Measurements from ENCODE around the gene TMEM11. TPM values are rescaled to one million over a fixed set of nuclear protein-coding genes. Genes with fewer than 3 reads are reported as not detected.
A peak's percentile ranks its signal among the peaks of the same experiment; 100 is the strongest.

The TMEM11 gene
- total RNA-seq, 3 donors from 2014 or later (not counting 1 experiment from before 2014, with no cell fraction given), result 18.4 to 27.0 (median 18.6) TPM

GRCh38 chr17:21249920-21250703, 36.2 kb upstream of the TMEM11 start:
- Histone ChIP-seq H3K27ac (ENCODE audit: low read length) (no peak overlapping the region), H3K4me3 (ENCODE audit: low read length) (no peak overlapping the region), H3K9me3 (ENCODE audit: control insufficient read depth, insufficient read depth, low read length) (no peaks in the 10 kb centered on the region), H3K36me3 (ENCODE audit: control insufficient read depth, insufficient read depth, low read length) (no peaks in the 10 kb centered on the region), H3K4me1 (ENCODE audit: control insufficient read depth, insufficient read depth, low read length) (peaks cover 25% of the 10 kb centered on the region), H3K27me3 (ENCODE audit: control insufficient read depth, insufficient read depth, low read length) (no peaks in the 10 kb centered on the region)
- intact Hi-C loops (cut with micrococcal nuclease), result no loop called here
- no peaks in the 10 kb centered on the region for H3K36me3 Mint-ChIP-seq
- no peaks in the 10 kb centered on the region for H3K27me3 Mint-ChIP-seq (ENCODE audit: low read depth in 2 of 2)
- no peak for TF ChIP-seq CTCF (IDR thresholded peaks at IDR 0.05)
- DNase-seq (no peak), ATAC-seq (no peak)
- no peaks in the 10 kb centered on the region for H3K9me3 Mint-ChIP-seq
- peaks cover 33 to 54% of the 10 kb centered on the region in 2 donors for H3K4me1 Mint-ChIP-seq
- 75% methylated on average over 7 of the region's 7 CpGs for WGBS (ENCODE audit: insufficient coverage)
- peak overlapping the region in 1 of 2 donors; percentile 59 for H3K27ac Mint-ChIP-seq
- no peak overlapping the region for H3K4me3 Mint-ChIP-seq

- H3K4me3 ChIP-seq (ENCODE audit: low read length), result no peak overlapping the region
- Mint-ChIP-seq H3K4me3 (no peak overlapping the region), H3K36me3 (no peaks in the 10 kb centered on the region), H3K9me3 (no peaks in the 10 kb centered on the region), H3K4me1 (peaks cover 38 to 60% of the 10 kb centered on the region in 2 donors), H3K27ac (peak overlapping the region in 1 of 2 donors; percentile 59), H3K27me3 (ENCODE audit: low read depth in 2 of 2) (no peaks in the 10 kb centered on the region)
- DNase-seq, result no peak
- H3K27ac ChIP-seq (ENCODE audit: low read length), result no peak overlapping the region
- ATAC-seq, result no peak
- H3K36me3 ChIP-seq (ENCODE audit: control insufficient read depth, insufficient read depth, low read length), result no peaks in the 10 kb centered on the region
- peaks cover 24% of the 10 kb centered on the region for H3K4me1 ChIP-seq (ENCODE audit: control insufficient read depth, insufficient read depth, low read length)
- H3K9me3 ChIP-seq (ENCODE audit: control insufficient read depth, insufficient read depth, low read length), result no peaks in the 10 kb centered on the region
- TF ChIP-seq CTCF (IDR thresholded peaks at IDR 0.05), result no peak
- WGBS (ENCODE audit: insufficient coverage), result 90% methylated on average over 12 of the region's 12 CpGs
- intact Hi-C loops (cut with micrococcal nuclease), result no loop called here
- H3K27me3 ChIP-seq (ENCODE audit: control insufficient read depth, insufficient read depth, low read length), result no peaks in the 10 kb centered on the region
Observed at GRCh38 chr17:21249086-21249795, 35.3 kb upstream of the TMEM11 start.

- peaks cover 17% of the 10 kb centered on the region for H3K4me1 ChIP-seq (ENCODE audit: control insufficient read depth, insufficient read depth, low read length)
- Mint-ChIP-seq H3K27me3 (ENCODE audit: low read depth in 2 of 2) (no peaks in the 10 kb centered on the region), H3K27ac (peak overlapping the region in 1 of 2 donors; percentile 58), H3K4me3 (no peak overlapping the region), H3K4me1 (peaks cover 35 to 52% of the 10 kb centered on the region in 2 donors), H3K36me3 (no peaks in the 10 kb centered on the region), H3K9me3 (no peaks in the 10 kb centered on the region)
- no peak overlapping the region for H3K27ac ChIP-seq (ENCODE audit: low read length)
- no peaks in the 10 kb centered on the region for H3K9me3 ChIP-seq (ENCODE audit: control insufficient read depth, insufficient read depth, low read length)
- intact Hi-C loops (cut with micrococcal nuclease), result no loop called here
- H3K36me3 ChIP-seq (ENCODE audit: control insufficient read depth, insufficient read depth, low read length), result peaks cover under 1% of the 10 kb centered on the region
- no peak for TF ChIP-seq CTCF (IDR thresholded peaks at IDR 0.05)
- WGBS (ENCODE audit: insufficient coverage), result 83% methylated on average over 4 of the region's 4 CpGs
- H3K27me3 ChIP-seq (ENCODE audit: control insufficient read depth, insufficient read depth, low read length), result no peaks in the 10 kb centered on the region
- DNase-seq, result no peak
- H3K4me3 ChIP-seq (ENCODE audit: low read length), result no peak overlapping the region
- no peak for ATAC-seq
Observed at GRCh38 chr17:21248500-21248899, 34.5 kb upstream of the TMEM11 start.
